Activated B cell treated with CpG ODN at 0.5 μM for 24 hours (primary cell): ENCODE data around the gene MAPK8IP2. TPM values are rescaled to one million over a fixed set of nuclear protein-coding genes. Genes with fewer than 3 reads are reported as not detected.
"Not testable (repeated sequence)": the region's sequence is repeated elsewhere in the genome, so short reads cannot be mapped to it uniquely, and the experiment has no call there.

ENCODE experiments used
- ATAC-seq: fragments of 200-7000 bp; cut with Tn5 transposase; one replicate; pipeline ENCODE4 v1.10.0; 2021; ENCODE audit warnings: low read depth, mild to moderate bottlenecking, moderate library complexity
- CTCF ChIA-PET: fragments of 350-600 bp; sonication (Branson Sonifier 250); formaldehyde crosslinking; loops from one replicate; lab custom pipeline; 2021; ENCODE audit warnings: antibody characterized with exemption; lab: Charles Lee
- POLR2A ChIA-PET: fragments of 350-600 bp; sonication (Branson Sonifier 250); formaldehyde crosslinking; loops from one replicate; lab custom pipeline; 2021; ENCODE audit warnings: antibody characterized with exemption; lab: Charles Lee
- DNase-seq: peaks from one replicate; pipeline ENCODE4 v3.0.0; 2022
- H3K27ac Mint-ChIP-seq: one replicate; pipeline ENCODE4 v1.8.0; 2020; ENCODE audit warnings: mixed read lengths
- H3K27me3 Mint-ChIP-seq: one replicate; pipeline ENCODE4 v1.8.0; 2021; ENCODE audit warnings: mixed read lengths
- H3K36me3 Mint-ChIP-seq: one replicate; pipeline ENCODE4 v1.8.0; 2021; ENCODE audit warnings: low read depth, mixed read lengths
- H3K4me1 Mint-ChIP-seq: one replicate; pipeline ENCODE4 v1.8.0; 2021; ENCODE audit warnings: mixed read lengths
- H3K4me3 Mint-ChIP-seq: one replicate; pipeline ENCODE4 v1.8.0; 2020; ENCODE audit warnings: mild to moderate bottlenecking, mixed read lengths
- H3K9me3 Mint-ChIP-seq: one replicate; pipeline ENCODE4 v1.8.0; 2020; ENCODE audit warnings: mixed read lengths
- CTCF ChIP-seq: fragments of 200-600 bp; IDR thresholded peaks from one replicate; pipeline ENCODE4 v1.8.0; 2022; ENCODE audit warnings: antibody characterized with exemption, mild to moderate bottlenecking
- intact Hi-C: fragments of 100-400 bp; cut with micrococcal nuclease; formaldehyde crosslinking; loops from one replicate; pipeline ENCODE4 v1.15.1; 2024
- total RNA-seq: library from RNA; stranded (reverse); gene quantifications from 2 replicates; pipeline ENCODE4 v1.2.3, GENCODE V29; 2022

Gene MAPK8IP2
- total RNA-seq, 1 donor from 2014 or later, result 0.18 TPM

- Mint-ChIP-seq H3K27ac (no peak overlapping the region), H3K4me3 (no peak overlapping the region), H3K36me3 (no peaks in the 10 kb centered on the region), H3K4me1 (no peaks in the 10 kb centered on the region), H3K9me3 (peaks cover 4% of the 10 kb centered on the region), H3K27me3 (peaks cover 20% of the 10 kb centered on the region)
- POLR2A ChIA-PET, result no interaction called here
- DNase-seq (no peak), ATAC-seq (no peak)
- CTCF ChIA-PET, result no interaction called here
- intact Hi-C loops, result no loop called here
- TF ChIP-seq CTCF, result no peak
Measured at GRCh38 chr22:50653256-50653655, 52.7 kb downstream of the MAPK8IP2 start.

- H3K4me1 Mint-ChIP-seq, ATAC-seq, H3K4me3 Mint-ChIP-seq, H3K27ac Mint-ChIP-seq, intact Hi-C loops, POLR2A ChIA-PET, CTCF ChIA-PET, DNase-seq, H3K9me3 Mint-ChIP-seq, H3K36me3 Mint-ChIP-seq: not testable (repeated sequence)
- peaks cover 20% of the 10 kb centered on the region for H3K27me3 Mint-ChIP-seq
Measured at GRCh38 chr22:50654664-50655063, 54.1 kb downstream of the MAPK8IP2 start.

- no peaks in the 10 kb centered on the region for H3K4me1 Mint-ChIP-seq
- H3K36me3 Mint-ChIP-seq, result no peaks in the 10 kb centered on the region
- ATAC-seq, result no peak
- CTCF ChIA-PET, result no interaction called here
- POLR2A ChIA-PET, result no interaction called here
- H3K27me3 Mint-ChIP-seq, result peaks cover 21% of the 10 kb centered on the region
- no peak overlapping the region for H3K27ac Mint-ChIP-seq
- TF ChIP-seq CTCF, result no peak
- no peak for DNase-seq
- intact Hi-C loops, result no loop called here
- no peak overlapping the region for H3K4me3 Mint-ChIP-seq
- H3K9me3 Mint-ChIP-seq, result no peaks in the 10 kb centered on the region
Measured at GRCh38 chr22:50656122-50657070, 55.8 kb downstream of the MAPK8IP2 start.

GRCh38 chr22:50657925-50658324 lies 57.3 kb downstream of the MAPK8IP2 start:
- Mint-ChIP-seq H3K4me3 (no peak overlapping the region), H3K27ac (no peak overlapping the region), H3K36me3 (no peaks in the 10 kb centered on the region), H3K4me1 (no peaks in the 10 kb centered on the region), H3K27me3 (peaks cover 21% of the 10 kb centered on the region), H3K9me3 (no peaks in the 10 kb centered on the region)
- intact Hi-C loops, result no loop called here
- CTCF ChIA-PET, result no interaction called here
- no peak for DNase-seq
- TF ChIP-seq CTCF, result no peak
- ATAC-seq, result no peak
- POLR2A ChIA-PET, result no interaction called here

GRCh38 chr22:50659711-50660110 lies 59.1 kb downstream of the MAPK8IP2 start:
- POLR2A ChIA-PET, DNase-seq, H3K36me3 Mint-ChIP-seq, H3K4me1 Mint-ChIP-seq, H3K4me3 Mint-ChIP-seq, intact Hi-C loops, ATAC-seq, H3K9me3 Mint-ChIP-seq, CTCF ChIA-PET, H3K27ac Mint-ChIP-seq: not testable (repeated sequence)
- peaks cover 18% of the 10 kb centered on the region for H3K27me3 Mint-ChIP-seq

- Mint-ChIP-seq H3K36me3 (no peaks in the 10 kb centered on the region), H3K9me3 (no peaks in the 10 kb centered on the region), H3K27ac (no peak overlapping the region), H3K4me1 (no peaks in the 10 kb centered on the region), H3K4me3 (no peak overlapping the region), H3K27me3 (peaks cover 17% of the 10 kb centered on the region)
- TF ChIP-seq CTCF, result no peak
- POLR2A ChIA-PET, result no interaction called here
- no peak for DNase-seq
- CTCF ChIA-PET, result no interaction called here
- intact Hi-C loops, result no loop called here
- ATAC-seq, result no peak
Measured at GRCh38 chr22:50660306-50660705, 59.7 kb downstream of the MAPK8IP2 start.

Other genes with a start within 250 kb of the MAPK8IP2 start
- gene SBF1, start 125.8 kb upstream of the MAPK8IP2 start, total RNA-seq, result 114 and 144 TPM in 2 replicates
- 5.1 and 5.2 TPM in 2 replicates for gene ADM2, start 119.2 kb upstream of the MAPK8IP2 start, total RNA-seq
- 0.15 and 0.22 TPM in 2 replicates for gene MIOX, start 113.9 kb upstream of the MAPK8IP2 start, total RNA-seq
- 76.6 and 81.0 TPM in 2 replicates for gene LMF2, start 93.1 kb upstream of the MAPK8IP2 start, total RNA-seq
- gene NCAPH2, start 92.6 kb upstream of the MAPK8IP2 start, total RNA-seq, result 63.9 and 68.2 TPM in 2 replicates
- gene SCO2, start 75.2 kb upstream of the MAPK8IP2 start, total RNA-seq, result 7.1 and 11.6 TPM in 2 replicates
- gene TYMP, start 70.8 kb upstream of the MAPK8IP2 start, total RNA-seq, result 91.8 and 92.9 TPM in 2 replicates
- 4.9 and 5.2 TPM in 2 replicates for gene KLHDC7B, start 54.9 kb upstream of the MAPK8IP2 start, total RNA-seq
- gene SYCE3, start 37.9 kb upstream of the MAPK8IP2 start, total RNA-seq, result not detected in 2 replicates
- 32.2 and 33.5 TPM in 2 replicates for gene CPT1B, start 22.4 kb upstream of the MAPK8IP2 start, total RNA-seq
- gene CHKB, start 17.9 kb upstream of the MAPK8IP2 start, total RNA-seq, result 138 and 158 TPM in 2 replicates
- gene ARSA, start 27.4 kb downstream of the MAPK8IP2 start, total RNA-seq, result 49.0 and 50.9 TPM in 2 replicates
- gene SHANK3, start 72.0 kb downstream of the MAPK8IP2 start, total RNA-seq, result not detected in 2 replicates
- gene ACR, start 137.4 kb downstream of the MAPK8IP2 start, total RNA-seq, result not detected in 2 replicates
- gene RABL2B, start 182.8 kb downstream of the MAPK8IP2 start, total RNA-seq, result 57.6 and 62.5 TPM in 2 replicates